22Rv1 (cell line): ENCODE data around the gene EMID1.

Experiments used
- ZFX ChIP-seq: fragments of 450-650 bp; IDR thresholded peaks from 2 replicates; pipeline ENCODE4 v1.6.1; 2017; ENCODE audit warnings: antibody characterized with exemption, borderline replicate concordance
- TF ChIP-seq, protein P1 (sequence below): fragments of 450-650 bp; IDR thresholded peaks from 2 replicates; pipeline ENCODE4 v1.5.1; 2017; ENCODE audit warnings: mild to moderate bottlenecking

DNA sequence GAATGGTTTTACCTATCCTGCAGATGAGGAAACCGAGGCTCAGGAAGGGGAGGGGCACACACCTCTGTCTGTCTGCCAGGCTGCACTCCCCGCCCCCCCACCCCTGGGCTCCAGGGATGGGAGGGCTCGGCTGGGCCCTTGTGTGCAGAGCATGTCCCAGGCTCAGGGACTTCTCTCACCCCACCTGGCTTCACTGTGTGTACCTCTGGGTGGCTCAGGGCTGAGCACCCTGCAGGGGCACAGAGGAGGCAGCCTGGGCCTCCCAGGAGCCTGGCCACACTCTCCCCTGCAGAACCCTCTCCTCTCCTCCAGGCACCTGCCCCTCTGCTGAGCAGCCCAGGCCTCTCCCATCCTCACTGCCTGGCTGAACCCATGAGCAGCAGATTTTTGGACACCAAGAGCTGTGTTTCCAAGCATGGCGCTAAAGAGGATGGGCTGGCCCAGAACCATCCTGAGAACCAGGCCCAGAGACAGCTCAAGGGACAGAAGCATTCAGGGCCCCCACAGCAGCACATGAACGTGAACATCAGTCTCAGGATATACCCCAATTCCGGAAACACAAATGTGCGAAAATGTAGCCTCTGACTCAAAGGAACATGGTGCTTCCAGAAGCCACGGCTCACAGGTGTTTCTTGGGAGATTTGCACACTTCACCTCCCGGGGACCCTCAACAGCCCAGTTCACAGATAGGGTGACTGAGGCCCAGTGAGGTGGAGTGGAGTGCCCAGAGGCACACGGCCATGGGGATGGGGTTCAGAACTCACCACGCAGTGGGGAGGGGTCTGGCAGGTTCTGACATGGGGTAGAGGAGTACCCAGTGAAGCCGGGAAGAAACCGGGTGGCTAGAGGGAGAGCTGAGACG, 10.5 kb downstream of the EMID1 start:
- TF ChIP-seq ZFX, result no peak
- TF ChIP-seq, protein P1, sequence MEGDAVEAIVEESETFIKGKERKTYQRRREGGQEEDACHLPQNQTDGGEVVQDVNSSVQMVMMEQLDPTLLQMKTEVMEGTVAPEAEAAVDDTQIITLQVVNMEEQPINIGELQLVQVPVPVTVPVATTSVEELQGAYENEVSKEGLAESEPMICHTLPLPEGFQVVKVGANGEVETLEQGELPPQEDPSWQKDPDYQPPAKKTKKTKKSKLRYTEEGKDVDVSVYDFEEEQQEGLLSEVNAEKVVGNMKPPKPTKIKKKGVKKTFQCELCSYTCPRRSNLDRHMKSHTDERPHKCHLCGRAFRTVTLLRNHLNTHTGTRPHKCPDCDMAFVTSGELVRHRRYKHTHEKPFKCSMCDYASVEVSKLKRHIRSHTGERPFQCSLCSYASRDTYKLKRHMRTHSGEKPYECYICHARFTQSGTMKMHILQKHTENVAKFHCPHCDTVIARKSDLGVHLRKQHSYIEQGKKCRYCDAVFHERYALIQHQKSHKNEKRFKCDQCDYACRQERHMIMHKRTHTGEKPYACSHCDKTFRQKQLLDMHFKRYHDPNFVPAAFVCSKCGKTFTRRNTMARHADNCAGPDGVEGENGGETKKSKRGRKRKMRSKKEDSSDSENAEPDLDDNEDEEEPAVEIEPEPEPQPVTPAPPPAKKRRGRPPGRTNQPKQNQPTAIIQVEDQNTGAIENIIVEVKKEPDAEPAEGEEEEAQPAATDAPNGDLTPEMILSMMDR, result no peak
